ENCODE data around the gene GATA2.

The GATA2 gene

GRCh38 chr3:128495435-128495970, 2.5 kb upstream of the GATA2 start:
- H2AK5ac ChIP-seq (ENCODE audit: low read depth, low read length): peak overlapping the region; percentile 39
- no peak overlapping the region for H3K27ac ChIP-seq (replicated peaks; ENCODE audit: low read length)
- H3K27me3 ChIP-seq (ENCODE audit: control insufficient read depth in 3 of 3, insufficient read depth in 3 of 3, low read depth in 1 of 3, low read length in 3 of 3): peaks cover 66 to 97% (median 77%) of the 10 kb centered on the region in 3 experiments
- H4K91ac ChIP-seq (ENCODE audit: low read depth, low read length, poor library complexity): no peak overlapping the region
- H3K4me1 ChIP-seq (ENCODE audit: control insufficient read depth in 2 of 2, insufficient read depth in 1 of 2, low read depth in 1 of 2, low read length in 2 of 2): peaks cover 8 to 9% of the 10 kb centered on the region in 2 donors
- H2BK12ac ChIP-seq (ENCODE audit: low read length): no peak overlapping the region
- H3K4me3 ChIP-seq (ENCODE audit: low read length in 2 of 2): no peak overlapping the region
- no peak overlapping the region for H3K18ac ChIP-seq (ENCODE audit: low read length)
- H3K4ac ChIP-seq (ENCODE audit: low read length): no peak overlapping the region
- no peak for DNase-seq (ENCODE audit: low spot score)
- H2BK120ac ChIP-seq (ENCODE audit: low read depth, low read length): no peak overlapping the region
- H3K14ac ChIP-seq (ENCODE audit: low read length): no peak overlapping the region
- H2AFZ ChIP-seq (ENCODE audit: low read length): no peak overlapping the region
- no peak overlapping the region for H3K9ac ChIP-seq (ENCODE audit: low read depth, low read length, poor library complexity)
- no CpG with 5 or more reads among the region's 9 CpGs for WGBS, 2 donors (ENCODE audit: extremely low coverage in 2 of 2, insufficient read length in 2 of 2, insufficient replicate concordance in 1 of 2)
- peak overlapping the region; percentile 39 for H3K23ac ChIP-seq (ENCODE audit: low read depth, low read length, poor library complexity)
- H3K4me2 ChIP-seq (ENCODE audit: insufficient read depth, low read length, poor library complexity, severe bottlenecking): no peak overlapping the region
- no peak overlapping the region for H2BK5ac ChIP-seq (ENCODE audit: low read length)
- no peak overlapping the region for H4K8ac ChIP-seq (ENCODE audit: low read depth, low read length)
- H3K9me3 ChIP-seq (replicated peaks in 1 of 2; ENCODE audit: control insufficient read depth in 2 of 2, insufficient read depth in 1 of 2, low read depth in 1 of 2, low read length in 2 of 2): peaks cover 0 to 9% of the 10 kb centered on the region in 2 donors
- no peak overlapping the region for H2BK15ac ChIP-seq (ENCODE audit: low read length)
- H3K36me3 ChIP-seq (replicated peaks in 1 of 2; ENCODE audit: control insufficient read depth in 2 of 2, insufficient read depth in 2 of 2, low read length in 2 of 2): no peaks in the 10 kb centered on the region
- peaks cover 2% of the 10 kb centered on the region for H3K79me1 ChIP-seq (ENCODE audit: low read depth, low read length)

DNA sequence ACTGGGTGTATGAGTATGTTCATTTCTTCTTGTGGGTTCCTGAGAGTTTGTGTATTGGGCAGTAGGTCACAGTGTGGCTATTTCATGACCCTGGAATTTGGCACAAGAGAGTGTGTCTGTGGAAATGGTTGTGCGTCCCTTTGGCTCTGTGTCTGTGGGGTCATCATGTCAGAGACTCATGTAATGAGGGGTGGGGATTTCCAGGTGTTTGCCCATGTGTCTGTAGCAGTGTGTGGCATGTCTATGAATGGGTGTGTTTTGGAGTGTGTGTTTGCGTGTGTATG, 1.3 kb upstream of the GATA2 start:
- Histone ChIP-seq H3K23ac (ENCODE audit: low read depth, low read length, poor library complexity) (no peak overlapping the region), H3K9ac (ENCODE audit: low read depth, low read length, poor library complexity) (no peak overlapping the region), H3K27me3 (ENCODE audit: control insufficient read depth in 3 of 3, insufficient read depth in 3 of 3, low read depth in 1 of 3, low read length in 3 of 3) (peaks cover 76 to 98% (median 89%) of the 10 kb centered on the region in 3 experiments), H3K4me3 (ENCODE audit: low read length in 2 of 2) (peak overlapping the region in 1 of 2 donors; percentile 17), H2BK15ac (ENCODE audit: low read length) (no peak overlapping the region), H3K36me3 (replicated peaks in 1 of 2; ENCODE audit: control insufficient read depth in 2 of 2, insufficient read depth in 2 of 2, low read length in 2 of 2) (no peaks in the 10 kb centered on the region), H3K4me1 (ENCODE audit: control insufficient read depth in 2 of 2, insufficient read depth in 1 of 2, low read depth in 1 of 2, low read length in 2 of 2) (peaks cover 16% of the 10 kb centered on the region in 2 donors), H2BK120ac (ENCODE audit: low read depth, low read length) (no peak overlapping the region), H3K14ac (ENCODE audit: low read length) (no peak overlapping the region), H3K4me2 (ENCODE audit: insufficient read depth, low read length, poor library complexity, severe bottlenecking) (no peak overlapping the region), H3K27ac (replicated peaks; ENCODE audit: low read length) (no peak overlapping the region), H2BK12ac (ENCODE audit: low read length) (no peak overlapping the region), H3K79me1 (ENCODE audit: low read depth, low read length) (peaks cover 2% of the 10 kb centered on the region), H3K9me3 (replicated peaks in 1 of 2; ENCODE audit: control insufficient read depth in 2 of 2, insufficient read depth in 1 of 2, low read depth in 1 of 2, low read length in 2 of 2) (peaks cover 0 to 9% of the 10 kb centered on the region in 2 donors), H2AFZ (ENCODE audit: low read length) (no peak overlapping the region), H3K18ac (ENCODE audit: low read length) (no peak overlapping the region), H3K4ac (ENCODE audit: low read length) (no peak overlapping the region), H2AK5ac (ENCODE audit: low read depth, low read length) (no peak overlapping the region), H4K8ac (ENCODE audit: low read depth, low read length) (no peak overlapping the region), H2BK5ac (ENCODE audit: low read length) (no peak overlapping the region), H4K91ac (ENCODE audit: low read depth, low read length, poor library complexity) (no peak overlapping the region)
- no peak for DNase-seq (ENCODE audit: low spot score)
- WGBS, 2 donors (ENCODE audit: extremely low coverage in 2 of 2, insufficient read length in 2 of 2, insufficient replicate concordance in 1 of 2): 100% methylated on average over 1 of the region's 2 CpGs; no CpG with 5 or more reads in 1 of the 2 donors

DNA sequence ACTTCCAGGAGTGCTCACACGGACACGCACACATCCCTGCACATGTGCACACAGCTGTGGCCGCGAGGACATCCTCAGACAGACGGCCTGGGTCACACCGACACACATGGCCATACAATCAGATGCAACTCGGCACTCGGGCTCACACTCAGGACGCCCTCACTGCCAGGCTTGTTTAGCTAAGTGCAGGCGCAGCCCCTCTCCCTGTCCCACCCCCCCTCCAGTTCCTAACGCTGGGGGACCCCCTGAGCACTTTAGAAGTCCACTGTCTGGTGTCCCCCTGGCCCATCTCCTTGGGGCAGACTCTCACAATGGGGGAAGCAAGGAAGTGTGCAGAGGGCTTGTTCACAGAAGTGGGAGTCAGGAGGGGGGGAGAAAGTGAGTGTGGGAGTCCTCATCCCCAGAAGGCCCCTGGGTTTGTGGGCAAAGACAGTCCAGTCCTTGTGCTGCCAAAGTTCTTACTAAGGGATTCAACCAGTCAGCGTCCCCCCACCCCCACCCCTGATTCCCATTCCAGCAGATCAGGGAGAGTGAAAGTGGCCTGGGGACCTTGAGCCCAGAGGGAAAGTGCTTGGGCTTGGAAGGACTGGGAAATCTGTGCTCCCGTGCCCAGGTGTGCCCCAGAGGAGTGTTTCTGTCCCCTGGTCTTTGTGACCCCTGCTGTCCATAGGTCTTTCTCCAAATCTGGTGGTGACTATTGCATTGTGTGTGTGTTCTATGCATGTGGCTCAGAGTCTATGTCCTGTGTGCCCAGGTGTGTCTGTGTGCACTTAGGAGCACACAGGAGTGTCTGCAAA, 767 bp upstream of the GATA2 start:
- H2AK5ac ChIP-seq (ENCODE audit: low read depth, low read length): peak overlapping the region; percentile 73
- no peak overlapping the region for H4K8ac ChIP-seq (ENCODE audit: low read depth, low read length)
- peak overlapping the region; percentile 27 for H3K18ac ChIP-seq (ENCODE audit: low read length)
- H3K4ac ChIP-seq (ENCODE audit: low read length): no peak overlapping the region
- H3K27me3 ChIP-seq (ENCODE audit: control insufficient read depth in 3 of 3, insufficient read depth in 3 of 3, low read depth in 1 of 3, low read length in 3 of 3): peaks cover 82 to 98% (median 94%) of the 10 kb centered on the region in 3 experiments
- H2BK120ac ChIP-seq (ENCODE audit: low read depth, low read length): no peak overlapping the region
- DNase-seq (ENCODE audit: low spot score): no peak
- H2BK5ac ChIP-seq (ENCODE audit: low read length): no peak overlapping the region
- no peak overlapping the region for H2BK15ac ChIP-seq (ENCODE audit: low read length)
- peaks cover 19 to 20% of the 10 kb centered on the region in 2 donors for H3K4me1 ChIP-seq (ENCODE audit: control insufficient read depth in 2 of 2, insufficient read depth in 1 of 2, low read depth in 1 of 2, low read length in 2 of 2)
- peaks cover 2% of the 10 kb centered on the region for H3K79me1 ChIP-seq (ENCODE audit: low read depth, low read length)
- no peak overlapping the region for H2BK12ac ChIP-seq (ENCODE audit: low read length)
- peak overlapping the region; percentile 86 for H3K23ac ChIP-seq (ENCODE audit: low read depth, low read length, poor library complexity)
- no peaks in the 10 kb centered on the region for H3K36me3 ChIP-seq (replicated peaks in 1 of 2; ENCODE audit: control insufficient read depth in 2 of 2, insufficient read depth in 2 of 2, low read length in 2 of 2)
- H4K91ac ChIP-seq (ENCODE audit: low read depth, low read length, poor library complexity): no peak overlapping the region
- H2AFZ ChIP-seq (ENCODE audit: low read length): no peak overlapping the region
- no peak overlapping the region for H3K4me2 ChIP-seq (ENCODE audit: insufficient read depth, low read length, poor library complexity, severe bottlenecking)
- H3K9me3 ChIP-seq (replicated peaks in 1 of 2; ENCODE audit: control insufficient read depth in 2 of 2, insufficient read depth in 1 of 2, low read depth in 1 of 2, low read length in 2 of 2): peaks cover 0 to 9% of the 10 kb centered on the region in 2 donors
- no peak overlapping the region for H3K27ac ChIP-seq (replicated peaks; ENCODE audit: low read length)
- no peak overlapping the region for H3K9ac ChIP-seq (ENCODE audit: low read depth, low read length, poor library complexity)
- H3K14ac ChIP-seq (ENCODE audit: low read length): peak overlapping the region; percentile 31
- H3K4me3 ChIP-seq (ENCODE audit: low read length in 2 of 2): no peak overlapping the region
- no CpG with 5 or more reads among the region's 13 CpGs for WGBS, 2 donors (ENCODE audit: extremely low coverage in 2 of 2, insufficient read length in 2 of 2, insufficient replicate concordance in 1 of 2)

GRCh38 chr3:128491941-128492670, 895 bp downstream of the GATA2 start:
- Histone ChIP-seq H2AFZ (ENCODE audit: low read length) (peak overlapping the region; percentile 63), H3K9me3 (replicated peaks in 1 of 2; ENCODE audit: control insufficient read depth in 2 of 2, insufficient read depth in 1 of 2, low read depth in 1 of 2, low read length in 2 of 2) (peaks cover 0 to 6% of the 10 kb centered on the region in 2 donors), H3K4me2 (ENCODE audit: insufficient read depth, low read length, poor library complexity, severe bottlenecking) (peak overlapping the region; percentile 4), H3K23ac (ENCODE audit: low read depth, low read length, poor library complexity) (no peak overlapping the region), H2BK120ac (ENCODE audit: low read depth, low read length) (no peak overlapping the region), H4K8ac (ENCODE audit: low read depth, low read length) (no peak overlapping the region), H3K4me3 (ENCODE audit: low read length in 2 of 2) (no peak overlapping the region), H3K36me3 (replicated peaks in 1 of 2; ENCODE audit: control insufficient read depth in 2 of 2, insufficient read depth in 2 of 2, low read length in 2 of 2) (no peaks in the 10 kb centered on the region), H3K79me1 (ENCODE audit: low read depth, low read length) (peaks cover 2% of the 10 kb centered on the region), H4K91ac (ENCODE audit: low read depth, low read length, poor library complexity) (no peak overlapping the region), H2BK5ac (ENCODE audit: low read length) (no peak overlapping the region), H3K14ac (ENCODE audit: low read length) (no peak overlapping the region), H3K9ac (ENCODE audit: low read depth, low read length, poor library complexity) (no peak overlapping the region), H3K18ac (ENCODE audit: low read length) (peak overlapping the region; percentile 67), H2AK5ac (ENCODE audit: low read depth, low read length) (no peak overlapping the region), H3K27me3 (ENCODE audit: control insufficient read depth in 3 of 3, insufficient read depth in 3 of 3, low read depth in 1 of 3, low read length in 3 of 3) (peaks cover 91 to 100% (median 99%) of the 10 kb centered on the region in 3 experiments), H2BK15ac (ENCODE audit: low read length) (no peak overlapping the region), H3K4me1 (ENCODE audit: control insufficient read depth in 2 of 2, insufficient read depth in 1 of 2, low read depth in 1 of 2, low read length in 2 of 2) (peaks cover 23 to 29% of the 10 kb centered on the region in 2 donors), H2BK12ac (ENCODE audit: low read length) (no peak overlapping the region), H3K27ac (replicated peaks; ENCODE audit: low read length) (no peak overlapping the region), H3K4ac (ENCODE audit: low read length) (no peak overlapping the region)
- WGBS, 2 donors (ENCODE audit: extremely low coverage in 2 of 2, insufficient read length in 2 of 2, insufficient replicate concordance in 1 of 2): no CpG with 5 or more reads among the region's 70 CpGs
- no peak for DNase-seq (ENCODE audit: low spot score)
